GM12878 (cell line): ENCODE results near the gene SLC2A14. TPM values are rescaled to one million over a fixed set of nuclear protein-coding genes. Genes with fewer than 3 reads are reported as not detected.
"Not testable (repeated sequence)": the region's sequence is repeated elsewhere in the genome, so short reads cannot be mapped to it uniquely, and the experiment has no call there.

Experiments used
- ATAC-seq: fragments of 200-7000 bp; cut with Tn5 transposase; 3 replicates; pipeline ENCODE4 v1.9.1; 2020; ENCODE audit warnings: mild to moderate bottlenecking, moderate library complexity
- BruUV-seq: library from RNA; stranded (reverse); fragments of 400-500 nt; replicated peaks from 2 replicates; lab custom pipeline; 2021; lab: Mats Ljungman, UMichigan
- CTCF ChIA-PET: fragments of 300-600 bp; sonication (Branson Sonifier 250); formaldehyde crosslinking; extraction: SDS; loops from one replicate; lab custom pipeline; 2021; ENCODE audit warnings: inconsistent platforms; lab: Yijun Ruan, JAX
- POLR2A ChIA-PET: fragments of 350-600 bp; formaldehyde crosslinking; extraction: SDS; loops from one replicate; lab custom pipeline; 2021; ENCODE audit warnings: inconsistent platforms; lab: Charles Lee
- RAD21 ChIA-PET: fragments of 300-600 bp; sonication (Branson Sonifier 250); formaldehyde crosslinking; loops from one replicate; lab custom pipeline; 2023; ENCODE audit warnings: antibody characterized with exemption; ENCODE audit not compliant: unreplicated experiment; lab: Charles Lee
- SMC1A ChIA-PET: fragments of 300-600 bp; sonication (Branson Sonifier 250); formaldehyde crosslinking; loops from one replicate; lab custom pipeline; 2023; ENCODE audit not compliant: unreplicated experiment, uncharacterized antibody; lab: Charles Lee
- DNase-seq: peaks from one replicate; pipeline ENCODE4 v3.0.0-alpha.2; 2011; ENCODE audit warnings: low read depth, low spot score
- FAIRE-seq: peaks from 3 replicates; lab custom pipeline; 2011; peaks lifted over from hg19 to GRCh38; lab: Jason Lieb, UNC
- H2AFZ ChIP-seq: 2 replicates; pipeline ENCODE4 v1.6.0; 2011; ENCODE audit warnings: low read depth, low read length, control low read depth; ENCODE audit not compliant: control insufficient read depth
- H3K27ac ChIP-seq: 2 replicates; pipeline ENCODE4 v1.5.1; 2011; ENCODE audit warnings: control low read depth; ENCODE audit not compliant: control insufficient read depth, insufficient read depth
- H3K27me3 ChIP-seq, 2 experiments: replicated peaks in 1 of 2; 2 replicates each; pipeline versions ENCODE4 v1.6.0 to v1.6.1; 2011; ENCODE audit warnings: low read length in 1 of 2; ENCODE audit not compliant: control insufficient read depth in 2 of 2, insufficient read depth in 2 of 2
- H3K36me3 ChIP-seq, 2 experiments: 2 replicates each; pipeline ENCODE4 v1.5.1; 2011; ENCODE audit warnings: low read length in 1 of 2; ENCODE audit not compliant: control insufficient read depth in 2 of 2, insufficient read depth in 2 of 2
- H3K4me1 ChIP-seq: 2 replicates; pipeline ENCODE4 v1.6.1; 2011; ENCODE audit warnings: mild to moderate bottlenecking, low read length, moderate library complexity, mixed read lengths; ENCODE audit not compliant: control insufficient read depth, insufficient read depth
- H3K4me2 ChIP-seq: 2 replicates; pipeline ENCODE4 v1.6.0; 2011; ENCODE audit warnings: control low read depth; ENCODE audit not compliant: control insufficient read depth, insufficient read depth
- H3K4me3 ChIP-seq: fragments of 200-600 bp; sonication (generic); 2 replicates; pipeline ENCODE4 v1.5.1; 2016
- H3K79me2 ChIP-seq: 2 replicates; pipeline ENCODE4 v1.6.0; 2011; ENCODE audit warnings: low read length; ENCODE audit not compliant: control insufficient read depth, insufficient read depth
- H3K9ac ChIP-seq: 2 replicates; pipeline ENCODE4 v1.8.0; 2011; ENCODE audit warnings: low read length, control low read depth, mixed read lengths; ENCODE audit not compliant: control insufficient read depth, insufficient read depth
- H3K9me3 ChIP-seq: replicated peaks from 3 replicates; pipeline ENCODE4 v1.5.1; 2011; ENCODE audit warnings: mild to moderate bottlenecking, low read length; ENCODE audit not compliant: control insufficient read depth, insufficient read depth
- H4K20me1 ChIP-seq: 2 replicates; pipeline ENCODE4 v1.6.0; 2011; ENCODE audit not compliant: control insufficient read depth, insufficient read depth
- ATF7 ChIP-seq: fragments of 450-650 bp; IDR thresholded peaks from 2 replicates; pipeline ENCODE4 v1.6.1; 2016; ENCODE audit warnings: low read depth, mild to moderate bottlenecking
- EED ChIP-seq: sonication (generic); IDR thresholded peaks from 2 replicates; pipeline ENCODE4 v1.6.1; 2016; ENCODE audit warnings: antibody characterized with exemption, low read depth
- EP300 ChIP-seq, 2 experiments: fragments of 150-350 bp in 1 of 2; IDR thresholded peaks; 2 replicates each; pipeline ENCODE4 v1.6.1; 2011 to 2012; ENCODE audit warnings: low read depth in 2 of 2, low read length in 2 of 2, borderline replicate concordance in 1 of 2, improper control_type of control experiment in 1 of 2, inconsistent platforms in 1 of 2; ENCODE audit not compliant: control insufficient read depth in 1 of 2
- NFXL1 ChIP-seq: fragments of 450-650 bp; IDR thresholded peaks from 2 replicates; pipeline ENCODE4 v1.6.1; 2017; ENCODE audit warnings: antibody characterized with exemption, mild to moderate bottlenecking, borderline replicate concordance
- NR2C2 ChIP-seq: IDR thresholded peaks from 2 replicates; pipeline ENCODE4 v1.6.1; 2011; ENCODE audit warnings: borderline replicate concordance, low read depth; ENCODE audit not compliant: control insufficient read depth, insufficient read length
- RCOR1 ChIP-seq: conservative IDR thresholded peaks from 2 replicates; pipeline ENCODE4 v1.6.1; 2012; ENCODE audit warnings: low read depth, low read length, improper control_type of control experiment
- SMARCA5 ChIP-seq: fragments of 450-650 bp; IDR thresholded peaks from 2 replicates; pipeline ENCODE4 v1.6.1; 2017; ENCODE audit warnings: mild to moderate bottlenecking
- WRNIP1 ChIP-seq: IDR thresholded peaks from 2 replicates; pipeline ENCODE4 v1.6.1; 2011; ENCODE audit warnings: low read depth, low read length, improper control_type of control experiment, borderline replicate concordance
- ZSCAN29 ChIP-seq: fragments of 450-650 bp; IDR thresholded peaks from 2 replicates; pipeline ENCODE4 v1.6.1; 2017; ENCODE audit warnings: mild to moderate bottlenecking, moderate library complexity
- WGBS: methylation state at CpG from one replicate; pipeline ENCODE4 v1.1.6; 2016; ENCODE audit warnings: low lambda C conversion rate; ENCODE audit not compliant: insufficient replicate concordance, insufficient coverage; ENCODE audit errors: missing lambda C conversion rate; 5-methylcytosine and 5-hydroxymethylcytosine counted together
- in situ Hi-C: fragments of 300-500 bp; cut with MboI; formaldehyde crosslinking; loops from 9 replicates; pipeline ENCODE4 v1.14.3; 2018; ENCODE audit warnings: mixed read lengths
- intact Hi-C: fragments of 100-400 bp; cut with micrococcal nuclease; formaldehyde crosslinking; loops from one replicate; pipeline ENCODE4 v1.14.2; 2022; ENCODE audit not compliant: unreplicated experiment
- polyA plus RNA-seq, 11 experiments: library from polyadenylated mRNA; depleted of rRNA in 4 of 11; unstranded in 6 of 11; stranded (reverse) in 5 of 11; fragments of >200 nt; fragmentation: Nextera tagmentation in 4 of 11; fragmentation: Illumina TruSeq in 1 of 11; extraction: Ambion mirVana in 4 of 11; extraction: Trizol in 1 of 11; gene quantifications; 1 replicate in 1 of 11; 2 replicates in 10 of 11; pipeline versions ENCODE4 v1.2.1 to v1.2.3, GENCODE V29; 2011 to 2016; ENCODE audit warnings: inconsistent platforms in 2 of 11, missing spikeins in 2 of 11, low read depth in 1 of 11
- total RNA-seq, 4 experiments: library from RNA; depleted of rRNA in 3 of 4; stranded (reverse); fragments of >200 nt in 3 of 4; fragmentation: Illumina TruSeq in 1 of 4; extraction: Trizol in 1 of 4; gene quantifications; 2 replicates each; pipeline versions ENCODE4 v1.2.1 to v1.2.3, GENCODE V29; 2013 to 2021
- TF ChIP-seq, protein P1 (sequence below): IDR thresholded peaks from 2 replicates; pipeline ENCODE4 v1.6.1; 2012; ENCODE audit warnings: low read depth, low read length, improper control_type of control experiment
- TF ChIP-seq, protein P2 (sequence below): fragments of 150-350 bp; IDR thresholded peaks from 2 replicates; pipeline ENCODE4 v1.6.1; 2014; ENCODE audit warnings: mild to moderate bottlenecking, low read depth, low read length

Gene SLC2A14
- total and polyA plus RNA-seq, 10 of the 15 experiments (the other 5 are each of a cell fraction or from before 2014, with no cell fraction given), result 0.05 to 0.69 (median 0.19) TPM; not detected in 1

DNA sequence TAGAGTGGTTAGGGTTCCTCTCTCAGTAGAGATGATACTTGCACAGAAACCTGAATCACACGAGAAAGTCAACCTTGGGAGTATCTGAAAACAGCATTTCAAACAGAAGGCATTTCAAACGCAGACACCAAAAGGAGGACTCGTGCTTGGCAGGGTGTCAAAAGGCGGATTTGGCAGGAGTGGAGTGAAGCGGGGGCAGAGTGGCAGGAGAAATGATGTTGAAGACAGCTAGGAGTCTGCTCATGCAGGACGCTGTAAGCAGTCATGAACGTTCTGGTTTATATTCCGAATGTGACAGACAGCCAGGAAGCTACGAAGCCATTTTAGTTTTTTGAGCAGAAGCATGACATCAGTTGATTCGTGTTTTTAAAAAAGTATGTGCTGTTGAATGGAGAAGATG, 33.5 kb downstream of the SLC2A14 start:
- H3K4me3 ChIP-seq, H3K4me2 ChIP-seq, BruUV-seq, in situ Hi-C loops, CTCF ChIA-PET, ATAC-seq, FAIRE-seq, H2AFZ ChIP-seq, H3K9ac ChIP-seq, H3K27ac ChIP-seq, intact Hi-C loops, POLR2A ChIA-PET, SMC1A ChIA-PET, H4K20me1 ChIP-seq, RAD21 ChIA-PET, H3K79me2 ChIP-seq, H3K36me3 ChIP-seq, H3K27me3 ChIP-seq, DNase-seq, H3K9me3 ChIP-seq, H3K4me1 ChIP-seq: not testable (repeated sequence)
- WGBS, result 71% methylated on average over 9 of the region's 10 CpGs

GRCh38 chr12:7837366-7837765, 35.3 kb downstream of the SLC2A14 start:
- H3K4me3 ChIP-seq, result no peak overlapping the region
- no TSS peak for BruUV-seq
- ATAC-seq (no peak), FAIRE-seq (no peak), DNase-seq (no peak)
- TF ChIP-seq, protein P1, sequence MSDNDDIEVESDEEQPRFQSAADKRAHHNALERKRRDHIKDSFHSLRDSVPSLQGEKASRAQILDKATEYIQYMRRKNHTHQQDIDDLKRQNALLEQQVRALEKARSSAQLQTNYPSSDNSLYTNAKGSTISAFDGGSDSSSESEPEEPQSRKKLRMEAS, result no peak
- no peak for TF ChIP-seq RCOR1
- TF ChIP-seq NFXL1, result no peak
- no peak for TF ChIP-seq NR2C2
- TF ChIP-seq SMARCA5, result no peak
- no peak for TF ChIP-seq ZSCAN29
- TF ChIP-seq ATF7, result no peak
- no peak for TF ChIP-seq WRNIP1
- TF ChIP-seq EP300 (IDR thresholded peaks at IDR 0.05; ENCODE audit: borderline replicate concordance in 1 of 2, control insufficient read depth in 1 of 2, low read depth in 2 of 2, low read length in 2 of 2), result no peak
- TF ChIP-seq, protein P2, sequence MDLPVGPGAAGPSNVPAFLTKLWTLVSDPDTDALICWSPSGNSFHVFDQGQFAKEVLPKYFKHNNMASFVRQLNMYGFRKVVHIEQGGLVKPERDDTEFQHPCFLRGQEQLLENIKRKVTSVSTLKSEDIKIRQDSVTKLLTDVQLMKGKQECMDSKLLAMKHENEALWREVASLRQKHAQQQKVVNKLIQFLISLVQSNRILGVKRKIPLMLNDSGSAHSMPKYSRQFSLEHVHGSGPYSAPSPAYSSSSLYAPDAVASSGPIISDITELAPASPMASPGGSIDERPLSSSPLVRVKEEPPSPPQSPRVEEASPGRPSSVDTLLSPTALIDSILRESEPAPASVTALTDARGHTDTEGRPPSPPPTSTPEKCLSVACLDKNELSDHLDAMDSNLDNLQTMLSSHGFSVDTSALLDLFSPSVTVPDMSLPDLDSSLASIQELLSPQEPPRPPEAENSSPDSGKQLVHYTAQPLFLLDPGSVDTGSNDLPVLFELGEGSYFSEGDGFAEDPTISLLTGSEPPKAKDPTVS, result no peak
- no peak for TF ChIP-seq EED
- no peak overlapping the region for H3K9ac ChIP-seq
- no peaks in the 10 kb centered on the region for H3K79me2 ChIP-seq
- CTCF ChIA-PET, result no interaction called here
- intact Hi-C loops (no loop called here), in situ Hi-C loops (no loop called here)
- POLR2A ChIA-PET, result no interaction called here
- no peaks in the 10 kb centered on the region for H4K20me1 ChIP-seq
- RAD21 ChIA-PET, result no interaction called here
- H3K36me3 ChIP-seq, result no peaks in the 10 kb centered on the region
- SMC1A ChIA-PET, result no interaction called here
- no peaks in the 10 kb centered on the region for H3K27me3 ChIP-seq
- H3K27ac ChIP-seq, result no peak overlapping the region
- 73% methylated on average over 5 of the region's 6 CpGs for WGBS
- no peaks in the 10 kb centered on the region for H3K4me1 ChIP-seq
- H2AFZ ChIP-seq, result no peak overlapping the region
- H3K4me2 ChIP-seq, result no peak overlapping the region
- no peaks in the 10 kb centered on the region for H3K9me3 ChIP-seq
